ENCODE data around the gene MACROD2.

DNA sequence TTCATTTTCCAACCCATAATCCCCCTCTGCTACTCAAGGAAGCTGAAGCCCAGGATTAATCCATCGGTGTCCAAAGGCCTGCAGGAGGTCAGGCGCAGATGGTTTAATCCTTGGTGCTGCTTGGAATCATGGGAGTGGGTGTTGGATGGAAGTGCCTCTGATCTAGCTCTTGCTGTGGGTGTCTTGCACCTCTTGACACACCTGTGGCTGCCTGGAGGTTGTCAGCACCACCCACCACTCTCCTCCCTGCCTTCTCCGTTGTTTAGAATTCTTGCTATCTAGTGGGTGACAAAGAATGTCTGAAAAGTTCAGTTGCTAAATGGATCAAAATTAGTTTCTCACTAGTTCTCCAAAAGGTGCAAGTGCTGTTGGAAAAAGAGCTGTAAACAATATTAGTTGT, 1416.5 kb downstream of the MACROD2 start:
- TF ChIP-seq, protein P1, sequence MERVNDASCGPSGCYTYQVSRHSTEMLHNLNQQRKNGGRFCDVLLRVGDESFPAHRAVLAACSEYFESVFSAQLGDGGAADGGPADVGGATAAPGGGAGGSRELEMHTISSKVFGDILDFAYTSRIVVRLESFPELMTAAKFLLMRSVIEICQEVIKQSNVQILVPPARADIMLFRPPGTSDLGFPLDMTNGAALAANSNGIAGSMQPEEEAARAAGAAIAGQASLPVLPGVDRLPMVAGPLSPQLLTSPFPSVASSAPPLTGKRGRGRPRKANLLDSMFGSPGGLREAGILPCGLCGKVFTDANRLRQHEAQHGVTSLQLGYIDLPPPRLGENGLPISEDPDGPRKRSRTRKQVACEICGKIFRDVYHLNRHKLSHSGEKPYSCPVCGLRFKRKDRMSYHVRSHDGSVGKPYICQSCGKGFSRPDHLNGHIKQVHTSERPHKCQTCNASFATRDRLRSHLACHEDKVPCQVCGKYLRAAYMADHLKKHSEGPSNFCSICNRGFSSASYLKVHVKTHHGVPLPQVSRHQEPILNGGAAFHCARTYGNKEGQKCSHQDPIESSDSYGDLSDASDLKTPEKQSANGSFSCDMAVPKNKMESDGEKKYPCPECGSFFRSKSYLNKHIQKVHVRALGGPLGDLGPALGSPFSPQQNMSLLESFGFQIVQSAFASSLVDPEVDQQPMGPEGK (CRISPR knock-in tag; IDR thresholded peaks at IDR 0.05; ENCODE audit: borderline replicate concordance) = no peak
- TF ChIP-seq CSDC2 (CRISPR knock-in tag; IDR thresholded peaks at IDR 0.05) (no peak), ZC3H10 (CRISPR knock-in tag; IDR thresholded peaks at IDR 0.05) (no peak), RARB (CRISPR knock-in tag; IDR thresholded peaks at IDR 0.05) (no peak), ZNF8 (CRISPR knock-in tag; IDR thresholded peaks at IDR 0.05) (no peak), ARNTL (CRISPR knock-in tag; IDR thresholded peaks at IDR 0.05; ENCODE audit: borderline replicate concordance, low read depth) (no peak), ZNF70 (CRISPR knock-in tag; IDR thresholded peaks at IDR 0.05) (no peak)
- TF ChIP-seq, protein P2, sequence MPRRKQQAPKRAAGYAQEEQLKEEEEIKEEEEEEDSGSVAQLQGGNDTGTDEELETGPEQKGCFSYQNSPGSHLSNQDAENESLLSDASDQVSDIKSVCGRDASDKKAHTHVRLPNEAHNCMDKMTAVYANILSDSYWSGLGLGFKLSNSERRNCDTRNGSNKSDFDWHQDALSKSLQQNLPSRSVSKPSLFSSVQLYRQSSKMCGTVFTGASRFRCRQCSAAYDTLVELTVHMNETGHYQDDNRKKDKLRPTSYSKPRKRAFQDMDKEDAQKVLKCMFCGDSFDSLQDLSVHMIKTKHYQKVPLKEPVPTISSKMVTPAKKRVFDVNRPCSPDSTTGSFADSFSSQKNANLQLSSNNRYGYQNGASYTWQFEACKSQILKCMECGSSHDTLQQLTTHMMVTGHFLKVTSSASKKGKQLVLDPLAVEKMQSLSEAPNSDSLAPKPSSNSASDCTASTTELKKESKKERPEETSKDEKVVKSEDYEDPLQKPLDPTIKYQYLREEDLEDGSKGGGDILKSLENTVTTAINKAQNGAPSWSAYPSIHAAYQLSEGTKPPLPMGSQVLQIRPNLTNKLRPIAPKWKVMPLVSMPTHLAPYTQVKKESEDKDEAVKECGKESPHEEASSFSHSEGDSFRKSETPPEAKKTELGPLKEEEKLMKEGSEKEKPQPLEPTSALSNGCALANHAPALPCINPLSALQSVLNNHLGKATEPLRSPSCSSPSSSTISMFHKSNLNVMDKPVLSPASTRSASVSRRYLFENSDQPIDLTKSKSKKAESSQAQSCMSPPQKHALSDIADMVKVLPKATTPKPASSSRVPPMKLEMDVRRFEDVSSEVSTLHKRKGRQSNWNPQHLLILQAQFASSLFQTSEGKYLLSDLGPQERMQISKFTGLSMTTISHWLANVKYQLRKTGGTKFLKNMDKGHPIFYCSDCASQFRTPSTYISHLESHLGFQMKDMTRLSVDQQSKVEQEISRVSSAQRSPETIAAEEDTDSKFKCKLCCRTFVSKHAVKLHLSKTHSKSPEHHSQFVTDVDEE (CRISPR knock-in tag; IDR thresholded peaks at IDR 0.05) = no peak
